ENCODE data around the gene SNX33.

- TF ChIP-seq CTCF (conservative IDR thresholded peaks at IDR 0.05; ENCODE audit: low read depth, low read length) (no peak), EZH2 (IDR thresholded peaks at IDR 0.05; ENCODE audit: low read length, unreplicated experiment) (no peak)
Observed at GRCh38 chr15:75671730-75672602, 24.3 kb downstream of the SNX33 start.

All from PC-3 (cell line).